ENCODE results near the gene TGM4. TPM values are rescaled to one million over a fixed set of nuclear protein-coding genes. Genes with fewer than 3 reads are reported as not detected.

The TGM4 gene
- total and polyA plus RNA-seq, 12 donors = not detected

DNA sequence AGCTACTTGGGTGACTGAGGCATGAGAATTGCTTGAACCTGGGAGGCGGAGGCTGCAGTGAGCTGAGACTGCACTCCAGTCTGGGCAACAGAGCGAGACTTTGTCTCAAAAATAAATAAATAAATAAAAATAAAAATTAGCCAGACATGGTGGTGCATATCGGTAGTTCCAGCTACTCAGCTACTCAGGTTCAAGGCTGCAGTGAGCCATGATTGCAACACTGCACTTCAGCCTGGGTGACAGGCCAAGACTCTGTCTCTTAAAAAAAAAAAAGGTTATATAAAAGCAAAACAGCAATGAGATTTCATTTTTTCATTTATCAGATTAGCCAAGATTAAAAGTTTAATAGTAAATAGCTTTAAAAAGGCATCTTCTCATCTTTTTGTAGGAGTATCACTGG, 2.9 kb downstream of the TGM4 start:
- intact Hi-C loops (cut with DNase I) = no loop called here
- H3K9me3 ChIP-seq = no peaks in the 10 kb centered on the region
- ATAC-seq = no peak

DNA sequence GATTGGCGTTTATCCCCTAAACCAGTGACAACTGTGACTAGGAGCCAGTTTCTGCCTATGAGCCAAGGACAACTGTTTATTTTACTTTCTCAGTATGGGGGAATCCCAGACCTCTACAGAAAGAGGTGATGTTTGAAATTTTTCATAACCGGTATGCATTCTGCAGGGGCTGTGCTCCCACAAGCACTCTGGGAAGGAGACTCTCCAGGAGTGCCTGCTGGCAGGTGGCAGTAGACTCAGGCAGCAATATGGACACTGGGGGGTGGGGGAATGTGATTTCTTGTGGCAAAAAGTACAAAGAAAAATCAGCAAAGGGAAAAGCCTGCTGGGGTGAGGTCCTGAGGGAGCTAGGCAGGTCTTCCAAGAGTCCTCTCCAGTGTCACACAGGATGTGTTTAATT, 5.9 kb downstream of the TGM4 start:
- no peak for DNase-seq
- ATAC-seq = no peak
- WGBS, 2 donors = 69 to 78% methylated on average over 2 of the region's 2 CpGs
- Histone ChIP-seq H3K27ac (no peak overlapping the region), H3K27me3 (peaks cover 0 to 16% (median 0%) of the 10 kb centered on the region in 7 donors), H3K4me3 (no peak overlapping the region), H3K36me3 (no peaks in the 10 kb centered on the region), H3K4me1 (peaks cover 0 to 5% (median 0%) of the 10 kb centered on the region in 9 donors), H3K9me3 (no peaks in the 10 kb centered on the region)
- intact Hi-C loops (cut with DNase I) = no loop called here
- TF ChIP-seq, protein P1, sequence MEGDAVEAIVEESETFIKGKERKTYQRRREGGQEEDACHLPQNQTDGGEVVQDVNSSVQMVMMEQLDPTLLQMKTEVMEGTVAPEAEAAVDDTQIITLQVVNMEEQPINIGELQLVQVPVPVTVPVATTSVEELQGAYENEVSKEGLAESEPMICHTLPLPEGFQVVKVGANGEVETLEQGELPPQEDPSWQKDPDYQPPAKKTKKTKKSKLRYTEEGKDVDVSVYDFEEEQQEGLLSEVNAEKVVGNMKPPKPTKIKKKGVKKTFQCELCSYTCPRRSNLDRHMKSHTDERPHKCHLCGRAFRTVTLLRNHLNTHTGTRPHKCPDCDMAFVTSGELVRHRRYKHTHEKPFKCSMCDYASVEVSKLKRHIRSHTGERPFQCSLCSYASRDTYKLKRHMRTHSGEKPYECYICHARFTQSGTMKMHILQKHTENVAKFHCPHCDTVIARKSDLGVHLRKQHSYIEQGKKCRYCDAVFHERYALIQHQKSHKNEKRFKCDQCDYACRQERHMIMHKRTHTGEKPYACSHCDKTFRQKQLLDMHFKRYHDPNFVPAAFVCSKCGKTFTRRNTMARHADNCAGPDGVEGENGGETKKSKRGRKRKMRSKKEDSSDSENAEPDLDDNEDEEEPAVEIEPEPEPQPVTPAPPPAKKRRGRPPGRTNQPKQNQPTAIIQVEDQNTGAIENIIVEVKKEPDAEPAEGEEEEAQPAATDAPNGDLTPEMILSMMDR (IDR thresholded peaks at IDR 0.05) = no peak

More for the DNA sequence above, 2.9 kb downstream of the TGM4 start:
- no peaks in the 10 kb centered on the region for H3K36me3 ChIP-seq
- no peak for DNase-seq
- no peak overlapping the region for H3K4me3 ChIP-seq
- TF ChIP-seq, protein P1 (IDR thresholded peaks at IDR 0.05) = no peak
- H3K4me1 ChIP-seq = no peaks in the 10 kb centered on the region
- WGBS, 2 donors = 84 to 91% methylated on average over 3 of the region's 3 CpGs
- peaks cover 0 to 3% (median 0%) of the 10 kb centered on the region in 7 donors for H3K27me3 ChIP-seq
- no peak overlapping the region for H3K27ac ChIP-seq

DNA sequence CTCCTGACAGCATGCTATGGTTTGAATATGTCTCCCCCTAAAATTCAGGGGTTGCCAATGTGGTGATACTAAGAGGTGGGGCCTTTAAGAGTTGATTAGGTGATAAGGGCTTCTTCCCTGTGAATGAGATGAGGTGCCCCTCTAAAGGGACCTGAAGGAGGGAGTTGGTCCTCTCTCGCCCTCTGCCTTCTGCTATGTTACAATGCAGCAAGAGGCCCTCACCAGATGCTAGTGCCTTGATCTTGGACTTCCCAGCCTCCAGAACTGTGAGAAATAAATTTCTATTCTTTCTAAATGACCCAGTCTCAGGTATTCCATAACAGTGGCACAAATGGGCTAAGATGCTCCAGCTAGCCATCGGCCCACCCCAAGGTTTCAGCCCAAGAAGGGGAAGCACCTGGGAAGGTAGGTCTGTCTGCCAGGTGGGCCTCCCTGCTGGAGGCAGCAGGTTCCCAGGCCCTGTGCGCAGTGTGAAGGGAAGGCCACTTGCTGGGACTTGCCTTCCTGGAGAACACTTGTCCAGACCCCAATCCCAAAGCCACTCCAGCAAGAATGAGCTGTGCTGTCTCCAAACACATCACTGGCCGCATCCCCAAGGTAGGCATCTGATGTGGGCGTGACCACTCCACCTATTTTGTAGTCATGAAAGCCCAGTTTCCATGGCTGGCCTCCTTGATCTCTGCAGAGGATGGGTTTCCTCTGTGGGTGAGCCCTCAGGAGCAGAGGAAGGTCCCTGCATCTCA, 9.0 kb downstream of the TGM4 start:
- Histone ChIP-seq H3K9me3 (no peaks in the 10 kb centered on the region), H3K4me3 (no peak overlapping the region), H3K4me1 (peaks cover 0 to 5% (median 0%) of the 10 kb centered on the region in 9 donors), H3K27ac (no peak overlapping the region), H3K27me3 (peaks cover 0 to 23% (median 0%) of the 10 kb centered on the region in 7 donors), H3K36me3 (no peaks in the 10 kb centered on the region)
- DNase-seq (no peak), ATAC-seq (no peak)
- WGBS, 2 donors = 90 to 93% methylated on average over 5 of the region's 5 CpGs
- intact Hi-C loops (cut with DNase I) = no loop called here
- TF ChIP-seq, protein P1 (IDR thresholded peaks at IDR 0.05) = no peak

DNA sequence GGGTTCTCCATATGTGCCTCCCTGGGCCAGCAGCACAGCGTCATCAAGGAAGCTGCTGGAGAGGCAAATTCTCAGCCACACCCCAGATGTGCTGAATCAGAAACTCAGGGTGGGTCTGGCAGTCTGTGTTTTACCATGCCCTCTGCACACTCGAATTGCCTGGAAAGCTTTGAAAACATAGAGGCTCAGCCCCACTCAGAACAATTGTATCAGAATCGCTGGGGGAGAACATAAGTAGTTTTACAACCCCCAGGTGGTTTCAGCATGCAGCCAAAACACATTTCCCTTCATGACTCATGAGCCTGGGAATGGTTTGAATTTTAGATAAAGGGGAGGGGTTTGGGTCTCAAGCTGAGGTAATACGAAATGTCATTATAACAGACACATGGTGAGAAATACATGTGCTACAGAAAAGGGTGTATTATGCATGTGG, 9.6 kb downstream of the TGM4 start:
- Histone ChIP-seq H3K36me3 (no peaks in the 10 kb centered on the region), H3K4me3 (no peak overlapping the region), H3K9me3 (no peaks in the 10 kb centered on the region), H3K4me1 (peaks cover 0 to 5% (median 0%) of the 10 kb centered on the region in 9 donors), H3K27me3 (peaks cover 0 to 23% (median 0%) of the 10 kb centered on the region in 7 donors), H3K27ac (no peak overlapping the region)
- ATAC-seq (no peak), DNase-seq (no peak)
- TF ChIP-seq, protein P1 (IDR thresholded peaks at IDR 0.05) = no peak
- intact Hi-C loops (cut with DNase I) = no loop called here
- WGBS, 2 donors = 30 to 49% methylated on average over 4 of the region's 4 CpGs
